Smooth muscle cell (in vitro differentiated cells): ENCODE results near the gene KRT82. TPM values are rescaled to one million over a fixed set of nuclear protein-coding genes. Genes with fewer than 3 reads are reported as not detected.

Source experiments
- DNase-seq: peaks from one replicate; lab custom pipeline; 2025; ENCODE audit not compliant: unreplicated experiment; lab: John Stamatoyannopoulos, UW
- H2AFZ ChIP-seq: fragments of 200-600 bp; sonication (generic); 2 replicates; pipeline ENCODE4 v1.6.0; 2016; ENCODE audit warnings: antibody characterized with exemption, low read depth, mild to moderate bottlenecking
- H3F3A ChIP-seq: fragments of 200-600 bp; sonication (generic); 2 replicates; pipeline ENCODE4 v1.6.0; 2017; ENCODE audit warnings: antibody characterized with exemption, low read depth
- H3K27ac ChIP-seq: fragments of 200-600 bp; sonication (generic); 2 replicates; pipeline ENCODE4 v1.5.1; 2016; ENCODE audit warnings: low read depth, mild to moderate bottlenecking
- H3K27me3 ChIP-seq: fragments of 200-600 bp; sonication (generic); 2 replicates; pipeline ENCODE4 v1.6.1; 2016; ENCODE audit warnings: low read depth, mild to moderate bottlenecking
- H3K36me3 ChIP-seq: fragments of 200-600 bp; sonication (generic); 2 replicates; pipeline ENCODE4 v1.5.1; 2016; ENCODE audit warnings: low read depth
- H3K4me1 ChIP-seq: fragments of 200-600 bp; sonication (generic); 2 replicates; pipeline ENCODE4 v1.5.1; 2016; ENCODE audit warnings: low read depth
- H3K4me2 ChIP-seq: fragments of 200-600 bp; sonication (generic); 2 replicates; pipeline ENCODE4 v1.6.0; 2016; ENCODE audit warnings: mild to moderate bottlenecking
- H3K4me3 ChIP-seq: fragments of 200-600 bp; sonication (generic); 2 replicates; pipeline ENCODE4 v1.5.1; 2016; ENCODE audit warnings: mild to moderate bottlenecking
- H3K79me2 ChIP-seq: fragments of 200-600 bp; sonication (generic); 2 replicates; pipeline ENCODE4 v1.6.0; 2016; ENCODE audit warnings: low read depth, mild to moderate bottlenecking
- H3K9ac ChIP-seq: fragments of 200-600 bp; sonication (generic); 2 replicates; pipeline ENCODE4 v1.6.0; 2016; ENCODE audit warnings: low read depth
- H3K9me3 ChIP-seq: fragments of 200-600 bp; sonication (generic); replicated peaks from 2 replicates; pipeline ENCODE4 v1.5.1; 2016; ENCODE audit warnings: low read depth
- H4K20me1 ChIP-seq: fragments of 200-600 bp; sonication (generic); 2 replicates; pipeline ENCODE4 v1.6.0; 2016; ENCODE audit warnings: low read depth
- WGBS: methylation state at CpG from one replicate; pipeline ENCODE4 v1.1.7; 2016; ENCODE audit warnings: low lambda C conversion rate; 5-methylcytosine and 5-hydroxymethylcytosine counted together
- polyA plus RNA-seq: library from polyadenylated mRNA; unstranded; fragments of >200 nt; fragmentation: Nextera tagmentation; extraction: Ambion mirVana; gene quantifications from 2 replicates; pipeline ENCODE4 v1.2.1, GENCODE V29; 2016
- total RNA-seq: library from RNA; depleted of rRNA; stranded (reverse); fragments of >200 nt; gene quantifications from 2 replicates; pipeline ENCODE4 v1.2.3, GENCODE V29; 2014
- TF ChIP-seq, protein P1 (sequence below): fragments of 200-600 bp; sonication (generic); IDR thresholded peaks from 2 replicates; pipeline ENCODE4 v1.5.1; 2017; ENCODE audit warnings: borderline replicate concordance, mild to moderate bottlenecking, antibody characterized with exemption; ENCODE audit not compliant: insufficient read depth, poor library complexity, severe bottlenecking

KRT82 gene
- total and polyA plus RNA-seq, 2 experiments from 2014 or later: 0.23 TPM; not detected in 1

DNA sequence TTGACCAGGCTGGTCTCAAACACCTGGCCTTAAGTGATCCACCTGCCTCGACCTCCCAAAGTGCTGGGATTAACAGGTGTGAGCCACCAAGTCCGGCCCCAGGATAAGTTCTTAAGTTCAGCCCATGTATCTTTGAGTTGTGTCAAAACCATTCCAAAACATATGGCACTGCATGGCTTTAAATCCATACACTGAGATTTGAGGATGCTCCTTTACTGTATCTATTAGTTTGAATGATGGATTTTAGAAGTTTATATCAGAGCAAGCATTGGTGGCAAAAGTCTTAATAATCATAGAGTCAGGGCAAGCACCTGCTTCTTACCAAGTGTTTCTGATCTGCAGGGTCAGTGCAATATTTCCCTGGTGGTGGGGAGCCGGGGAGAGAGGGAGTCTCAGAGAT is 39.7 kb upstream of the KRT82 start:
- Histone ChIP-seq H3K9me3 (no peaks in the 10 kb centered on the region), H3K4me1 (peaks cover 22% of the 10 kb centered on the region), H3F3A (peaks cover 5% of the 10 kb centered on the region), H3K27ac (no peak overlapping the region), H3K36me3 (no peaks in the 10 kb centered on the region), H3K4me2 (no peak overlapping the region), H3K9ac (no peak overlapping the region), H4K20me1 (no peaks in the 10 kb centered on the region), H3K79me2 (no peaks in the 10 kb centered on the region), H3K27me3 (peaks cover 10% of the 10 kb centered on the region), H3K4me3 (no peak overlapping the region), H2AFZ (no peak overlapping the region)
- TF ChIP-seq, protein P1, sequence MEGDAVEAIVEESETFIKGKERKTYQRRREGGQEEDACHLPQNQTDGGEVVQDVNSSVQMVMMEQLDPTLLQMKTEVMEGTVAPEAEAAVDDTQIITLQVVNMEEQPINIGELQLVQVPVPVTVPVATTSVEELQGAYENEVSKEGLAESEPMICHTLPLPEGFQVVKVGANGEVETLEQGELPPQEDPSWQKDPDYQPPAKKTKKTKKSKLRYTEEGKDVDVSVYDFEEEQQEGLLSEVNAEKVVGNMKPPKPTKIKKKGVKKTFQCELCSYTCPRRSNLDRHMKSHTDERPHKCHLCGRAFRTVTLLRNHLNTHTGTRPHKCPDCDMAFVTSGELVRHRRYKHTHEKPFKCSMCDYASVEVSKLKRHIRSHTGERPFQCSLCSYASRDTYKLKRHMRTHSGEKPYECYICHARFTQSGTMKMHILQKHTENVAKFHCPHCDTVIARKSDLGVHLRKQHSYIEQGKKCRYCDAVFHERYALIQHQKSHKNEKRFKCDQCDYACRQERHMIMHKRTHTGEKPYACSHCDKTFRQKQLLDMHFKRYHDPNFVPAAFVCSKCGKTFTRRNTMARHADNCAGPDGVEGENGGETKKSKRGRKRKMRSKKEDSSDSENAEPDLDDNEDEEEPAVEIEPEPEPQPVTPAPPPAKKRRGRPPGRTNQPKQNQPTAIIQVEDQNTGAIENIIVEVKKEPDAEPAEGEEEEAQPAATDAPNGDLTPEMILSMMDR: no peak
- DNase-seq: no peak
- WGBS: 79% methylated on average over 3 of the region's 3 CpGs

DNA sequence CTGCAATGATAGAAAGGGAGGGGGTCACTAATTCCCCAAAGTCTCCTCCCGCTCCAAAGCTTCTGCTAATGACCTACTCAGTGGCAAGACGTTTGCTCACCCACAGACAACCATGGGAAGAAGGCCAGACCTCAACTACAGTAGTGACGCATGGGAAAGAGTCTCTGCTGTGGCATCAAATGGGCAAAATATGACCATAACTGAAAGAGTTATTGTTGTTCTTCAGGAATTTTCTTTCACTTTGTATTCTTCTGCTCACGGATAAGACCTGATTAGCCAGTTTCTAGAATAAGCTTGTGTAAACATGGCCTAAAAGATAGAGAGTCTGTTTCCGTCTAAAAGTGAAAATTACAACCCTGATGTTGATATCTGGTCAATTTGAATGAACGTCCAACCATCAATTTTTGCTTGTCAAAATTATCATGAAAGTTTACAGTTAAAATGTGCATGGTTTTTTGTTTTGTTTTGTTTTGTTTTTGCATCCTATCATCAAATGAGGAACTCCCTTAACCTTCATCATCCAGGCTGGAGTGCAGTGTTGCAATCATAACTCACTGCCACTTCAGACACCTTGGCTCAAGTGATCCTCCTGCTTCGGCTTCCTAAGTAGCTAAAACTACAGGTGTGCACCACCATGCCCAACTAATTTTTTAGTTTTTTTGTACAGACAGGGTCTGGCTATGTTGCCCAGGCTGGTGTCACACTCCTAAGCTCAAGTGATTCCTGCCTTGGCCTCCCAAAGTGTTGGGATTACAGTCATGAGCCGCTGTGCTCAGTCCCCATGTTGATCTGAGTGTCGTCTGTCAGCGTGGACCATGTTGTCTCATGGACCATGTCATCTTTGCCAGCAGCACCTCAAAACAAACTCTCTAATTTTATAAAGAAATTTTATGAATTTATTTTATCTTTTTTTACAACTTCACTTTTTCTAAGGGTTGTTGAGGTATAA is 38.8 kb upstream of the KRT82 start:
- DNase-seq: no peak
- no peak overlapping the region for H3K4me2 ChIP-seq
- no peaks in the 10 kb centered on the region for H3K79me2 ChIP-seq
- 80% methylated on average over 10 of the region's 10 CpGs for WGBS
- peaks cover 26% of the 10 kb centered on the region for H3K4me1 ChIP-seq
- H4K20me1 ChIP-seq: no peaks in the 10 kb centered on the region
- H3F3A ChIP-seq: peaks cover 7% of the 10 kb centered on the region
- TF ChIP-seq, protein P1: no peak
- H3K27ac ChIP-seq: no peak overlapping the region
- no peak overlapping the region for H2AFZ ChIP-seq
- no peaks in the 10 kb centered on the region for H3K36me3 ChIP-seq
- H3K27me3 ChIP-seq: peaks cover 5% of the 10 kb centered on the region
- H3K4me3 ChIP-seq: no peak overlapping the region
- H3K9me3 ChIP-seq: no peaks in the 10 kb centered on the region
- no peak overlapping the region for H3K9ac ChIP-seq

DNA sequence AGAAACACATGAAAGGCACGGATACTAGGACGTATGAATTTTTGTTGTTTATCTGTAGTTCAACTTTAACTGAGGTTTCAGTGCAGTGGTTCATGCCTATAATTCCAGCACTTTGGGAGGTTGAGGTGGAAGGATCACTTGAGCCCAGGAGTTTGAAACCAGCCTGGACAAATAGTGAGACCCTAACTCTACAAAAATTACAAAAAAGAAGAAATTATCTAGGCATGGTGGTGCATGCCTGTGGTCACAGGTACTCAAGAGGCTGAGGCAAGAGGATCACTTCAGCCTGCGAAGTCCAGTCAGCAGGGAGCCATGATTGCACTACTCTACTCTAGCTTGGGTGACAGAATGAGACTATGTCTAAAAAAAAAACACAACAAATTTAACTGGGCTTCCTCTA is 37.8 kb upstream of the KRT82 start:
- TF ChIP-seq, protein P1: no peak
- DNase-seq: no peak
- Histone ChIP-seq H3K27ac (no peak overlapping the region), H3K36me3 (no peaks in the 10 kb centered on the region), H3K4me3 (no peak overlapping the region), H3K4me1 (peaks cover 26% of the 10 kb centered on the region), H3K4me2 (no peak overlapping the region), H3K9me3 (no peaks in the 10 kb centered on the region), H3K9ac (no peak overlapping the region), H3K79me2 (no peaks in the 10 kb centered on the region), H3F3A (peaks cover 7% of the 10 kb centered on the region), H4K20me1 (no peaks in the 10 kb centered on the region), H3K27me3 (peaks cover 5% of the 10 kb centered on the region), H2AFZ (no peak overlapping the region)
- 97% methylated on average over 3 of the region's 3 CpGs for WGBS

DNA sequence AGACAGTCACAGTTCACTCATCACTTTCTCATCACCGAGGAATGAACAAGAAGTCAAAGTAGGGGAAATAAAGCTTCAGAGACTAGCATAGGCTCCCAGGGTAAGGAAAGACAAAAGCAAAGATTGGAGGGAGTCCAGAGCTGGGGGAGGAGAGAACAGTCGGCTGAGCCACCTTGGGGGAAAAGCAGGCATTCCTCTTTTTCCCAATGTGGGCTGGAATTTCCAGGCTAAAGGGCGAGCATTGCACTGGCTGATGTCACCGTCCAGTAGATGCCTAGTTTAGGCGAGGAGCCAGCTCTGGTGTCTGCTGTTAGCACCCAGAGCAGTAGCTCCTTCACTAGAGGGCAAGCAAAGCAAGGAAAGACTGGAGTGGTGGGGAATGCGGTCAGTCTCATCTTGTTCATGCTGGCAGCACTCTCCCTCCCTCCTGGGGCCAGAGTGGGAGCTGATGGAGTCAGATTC is 36.5 kb upstream of the KRT82 start:
- Histone ChIP-seq H3K27ac (peak overlapping the region; percentile 95), H3F3A (peaks cover 7% of the 10 kb centered on the region), H3K4me2 (peak overlapping the region; percentile 49), H3K4me3 (no peak overlapping the region), H3K9ac (peak overlapping the region; percentile 84), H3K9me3 (no peaks in the 10 kb centered on the region), H3K27me3 (no peaks in the 10 kb centered on the region), H3K4me1 (peaks cover 26% of the 10 kb centered on the region), H3K79me2 (no peaks in the 10 kb centered on the region), H4K20me1 (no peaks in the 10 kb centered on the region), H3K36me3 (no peaks in the 10 kb centered on the region), H2AFZ (no peak overlapping the region)
- DNase-seq: no peak
- TF ChIP-seq, protein P1: no peak
- 15% methylated on average over 6 of the region's 6 CpGs for WGBS
